SK-N-SH (cell line): ENCODE measurements around the gene DAB2. TPM values are rescaled to one million over a fixed set of nuclear protein-coding genes. Genes with fewer than 3 reads are reported as not detected.
"Not testable (repeated sequence)": the region's sequence is repeated elsewhere in the genome, so short reads cannot be mapped to it uniquely, and the experiment has no call there.

ENCODE experiments used
- CTCF ChIA-PET: fragments of 300-600, 350-600 bp; formaldehyde crosslinking; extraction: SDS; loops from one replicate; lab custom pipeline; 2021; lab: Yijun Ruan, JAX
- POLR2A ChIA-PET: fragments of 350-600 bp; sonication (Branson Sonifier 250); formaldehyde crosslinking; extraction: SDS; loops from one replicate; lab custom pipeline; 2020; ENCODE audit warnings: antibody characterized with exemption, inconsistent platforms; lab: Yijun Ruan, JAX
- DNase-seq: peaks from one replicate; pipeline ENCODE4 v3.0.0; 2012
- H2AFZ ChIP-seq: fragments of 200-600 bp; sonication (generic); 2 replicates; pipeline ENCODE4 v1.8.1; 2016; ENCODE audit warnings: antibody characterized with exemption, mild to moderate bottlenecking, low read depth
- H3F3A ChIP-seq: fragments of 200-600 bp; sonication (generic); replicated peaks from 2 replicates; pipeline ENCODE3; 2016; ENCODE audit warnings: antibody characterized with exemption, mild to moderate bottlenecking; ENCODE audit not compliant: insufficient read depth
- H3K27ac ChIP-seq, 2 experiments: fragments of 200-500 bp in 1 of 2; fragments of 200-600 bp in 1 of 2; sonication (Bioruptor generic) in 1 of 2; sonication (generic), shearing (Covaris generic) in 1 of 2; 2 replicates each; pipeline versions ENCODE4 v1.5.1 to v1.6.1; 2014 to 2016; ENCODE audit warnings: low read depth in 2 of 2, inconsistent platforms in 1 of 2, low read length in 1 of 2, mild to moderate bottlenecking in 1 of 2, mixed read lengths in 1 of 2
- H3K27me3 ChIP-seq: fragments of 200-600 bp; sonication (generic), shearing (Covaris generic); 2 replicates; pipeline ENCODE4 v1.6.1; 2016; ENCODE audit warnings: mixed run types; ENCODE audit not compliant: insufficient read depth
- H3K36me3 ChIP-seq, 2 experiments: fragments of 200-500 bp in 1 of 2; fragments of 200-600 bp in 1 of 2; sonication (Bioruptor generic) in 1 of 2; sonication (generic) in 1 of 2; replicated peaks in 1 of 2; 2 replicates each; pipeline versions ENCODE3 to v1.5.1; 2014 to 2016; ENCODE audit warnings: low read length in 1 of 2, mild to moderate bottlenecking in 1 of 2; ENCODE audit not compliant: insufficient read depth in 2 of 2, control insufficient read depth in 1 of 2
- H3K4me1 ChIP-seq, 2 experiments: fragments of 200-500 bp in 1 of 2; fragments of 200-600 bp in 1 of 2; sonication (Bioruptor generic) in 1 of 2; sonication (generic), shearing (Covaris generic) in 1 of 2; 2 replicates each; pipeline versions ENCODE4 v1.5.1 to v1.6.1; 2014 to 2016; ENCODE audit warnings: low read depth in 1 of 2, low read length in 1 of 2, mixed run types in 1 of 2; ENCODE audit not compliant: insufficient read depth in 2 of 2, control insufficient read depth in 1 of 2
- H3K4me2 ChIP-seq: fragments of 200-600 bp; sonication (generic), shearing (Covaris generic); 2 replicates; pipeline ENCODE4 v1.6.1; 2017; ENCODE audit warnings: mixed run types
- H3K4me3 ChIP-seq, 2 experiments: fragments of 200-500 bp in 1 of 2; fragments of 200-600 bp in 1 of 2; sonication (Bioruptor generic) in 1 of 2; sonication (generic), shearing (Covaris generic) in 1 of 2; 2 replicates each; pipeline versions ENCODE4 v1.5.1 to v1.8.1; 2014 to 2016; ENCODE audit warnings: low read depth in 2 of 2, inconsistent platforms in 1 of 2, low read length in 1 of 2, mild to moderate bottlenecking in 1 of 2, mixed read lengths in 1 of 2, moderate library complexity in 1 of 2
- H3K79me2 ChIP-seq: fragments of 200-600 bp; sonication (generic); 2 replicates; pipeline ENCODE4 v1.8.1; 2017; ENCODE audit warnings: mild to moderate bottlenecking; ENCODE audit not compliant: insufficient read depth
- H3K9ac ChIP-seq: fragments of 200-600 bp; sonication (generic); 2 replicates; pipeline ENCODE4 v1.6.1; 2017; ENCODE audit warnings: mixed run types
- H3K9me2 ChIP-seq: fragments of 200-600 bp; sonication (generic); 2 replicates; pipeline ENCODE4 v1.6.1; 2017; ENCODE audit warnings: mixed run types
- H3K9me3 ChIP-seq: fragments of 200-600 bp; sonication (generic); 2 replicates; pipeline ENCODE4 v1.6.1; 2017; ENCODE audit warnings: mixed run types, mild to moderate bottlenecking, moderate library complexity
- H4K20me1 ChIP-seq: fragments of 200-600 bp; sonication (generic); 2 replicates; pipeline ENCODE4 v1.6.1; 2017; ENCODE audit warnings: mild to moderate bottlenecking, mixed run types; ENCODE audit not compliant: insufficient read depth
- CHD2 ChIP-seq: fragments of 150-350 bp; IDR thresholded peaks from 2 replicates; pipeline ENCODE4 v1.6.1; 2018; ENCODE audit warnings: low read length; ENCODE audit not compliant: partially characterized antibody
- CTCF ChIP-seq: fragments of 200-600 bp; sonication (generic); IDR thresholded peaks from 2 replicates; pipeline ENCODE4 v1.6.1; 2017; ENCODE audit warnings: antibody characterized with exemption, mild to moderate bottlenecking, moderate library complexity
- ELF1 ChIP-seq: IDR thresholded peaks from 2 replicates; pipeline ENCODE4 v1.4.0; 2012
- EZH2phosphoT487 ChIP-seq: fragments of 200-600 bp; sonication (generic); IDR thresholded peaks from 2 replicates; pipeline ENCODE4 v1.6.1; 2017; ENCODE audit warnings: low read depth, mixed run types, mild to moderate bottlenecking, antibody characterized with exemption, moderate library complexity, borderline replicate concordance
- FOXM1 ChIP-seq: IDR thresholded peaks from 2 replicates; pipeline ENCODE4 v1.4.0; 2012; ENCODE audit warnings: low read depth, mild to moderate bottlenecking
- GATA2 ChIP-seq: sonication (generic); formaldehyde crosslinking; IDR thresholded peaks from 2 replicates; pipeline ENCODE4 v1.5.0; 2020; ENCODE audit warnings: mild to moderate bottlenecking, missing genetic modification reagents
- JUND ChIP-seq: IDR thresholded peaks from 2 replicates; pipeline ENCODE4 v1.4.0; 2012
- MXI1 ChIP-seq: IDR thresholded peaks from 2 replicates; pipeline ENCODE4 v1.6.1; 2012; ENCODE audit warnings: mild to moderate bottlenecking, low read depth, low read length, improper control_type of control experiment
- SIN3A ChIP-seq: IDR thresholded peaks from 2 replicates; pipeline ENCODE4 v1.6.1; 2012; ENCODE audit warnings: low read depth, mild to moderate bottlenecking, low read length, moderate library complexity, borderline replicate concordance
- TCF12 ChIP-seq: IDR thresholded peaks from 2 replicates; pipeline ENCODE4 v1.4.0; 2012
- TEAD4 ChIP-seq: IDR thresholded peaks from 2 replicates; pipeline ENCODE4 v1.4.0; 2012; ENCODE audit warnings: mild to moderate bottlenecking, borderline replicate concordance; ENCODE audit not compliant: insufficient read depth
- USF2 ChIP-seq: fragments of 150-350 bp; IDR thresholded peaks from 2 replicates; pipeline ENCODE4 v1.6.1; 2017; ENCODE audit warnings: antibody characterized with exemption, low read length, low read depth, borderline replicate concordance
- WGBS: methylation state at CpG from one replicate; pipeline ENCODE4 v1.1.6; 2017; ENCODE audit warnings: low lambda C conversion rate; 5-methylcytosine and 5-hydroxymethylcytosine counted together
- polyA plus RNA-seq, 3 experiments: library from polyadenylated mRNA; depleted of rRNA; stranded (reverse); fragments of >200 nt; gene quantifications; 2 replicates each; pipeline ENCODE4 v1.2.3, GENCODE V29; 2012

Gene DAB2
- polyA plus RNA-seq, 1 of the 3 experiments (the other 2 are of a cell fraction): 23.7 TPM

GRCh38 chr5:39337252-39337915, 87.4 kb downstream of the DAB2 start:
- ChIA-PET CTCF (no interaction called here), POLR2A (no interaction called here)
- WGBS: 0% methylated on average over 1 of the region's 1 CpG

GRCh38 chr5:39334296-39334695, 90.5 kb downstream of the DAB2 start:
- POLR2A ChIA-PET, H3K4me3 ChIP-seq, H3K4me1 ChIP-seq, H3K79me2 ChIP-seq, H3K9me3 ChIP-seq, CTCF ChIA-PET, H3K9me2 ChIP-seq, DNase-seq, H3K27me3 ChIP-seq, H3K27ac ChIP-seq, H4K20me1 ChIP-seq, H3K36me3 ChIP-seq, H3K4me2 ChIP-seq, H3F3A ChIP-seq, H2AFZ ChIP-seq, H3K9ac ChIP-seq: not testable (repeated sequence)
- no CpG with 5 or more reads among the region's 27 CpGs for WGBS

More at GRCh38 chr5:39337252-39337915, 87.4 kb downstream of the DAB2 start:
- DNase-seq: no peak
- no peaks in the 10 kb centered on the region for H3K36me3 ChIP-seq
- no peak overlapping the region for H3K9ac ChIP-seq
- H3F3A ChIP-seq: no peaks in the 10 kb centered on the region
- no peak for TF ChIP-seq JUND
- TF ChIP-seq ELF1: no peak
- no peak for TF ChIP-seq FOXM1
- no peak for TF ChIP-seq CTCF
- TF ChIP-seq GATA2: no peak
- TF ChIP-seq TCF12: no peak
- no peak for TF ChIP-seq TEAD4
- TF ChIP-seq, all 33 proteins: peak for 0
- H2AFZ ChIP-seq: no peak overlapping the region
- no peaks in the 10 kb centered on the region for H3K9me2 ChIP-seq
- H3K4me2 ChIP-seq: no peak overlapping the region
- no peaks in the 10 kb centered on the region for H3K79me2 ChIP-seq
- H4K20me1 ChIP-seq: no peaks in the 10 kb centered on the region
- peaks cover 8% of the 10 kb centered on the region; the same call in 1 of the 2 replicates for H3K27me3 ChIP-seq
- H3K4me3 ChIP-seq: no peak overlapping the region
- no peaks in the 10 kb centered on the region for H3K4me1 ChIP-seq
- H3K9me3 ChIP-seq: no peaks in the 10 kb centered on the region
- no peak overlapping the region for H3K27ac ChIP-seq

- Histone ChIP-seq H3K4me2 (no peak overlapping the region), H3K36me3 (no peaks in the 10 kb centered on the region), H3K27ac (no peak overlapping the region), H4K20me1 (no peaks in the 10 kb centered on the region), H3K9me3 (no peaks in the 10 kb centered on the region), H2AFZ (no peak overlapping the region), H3F3A (no peaks in the 10 kb centered on the region), H3K4me3 (no peak overlapping the region), H3K79me2 (no peaks in the 10 kb centered on the region), H3K9ac (no peak overlapping the region), H3K27me3 (no peaks in the 10 kb centered on the region; the same call in 1 of the 2 replicates), H3K9me2 (no peaks in the 10 kb centered on the region), H3K4me1 (no peaks in the 10 kb centered on the region)
- TF ChIP-seq CHD2 (no peak), MXI1 (no peak), EZH2phosphoT487 (no peak), USF2 (no peak), SIN3A (no peak)
- ChIA-PET CTCF (no interaction called here), POLR2A (no interaction called here)
- WGBS: 11% methylated on average over 1 of the region's 1 CpG
- DNase-seq: no peak
Measured at GRCh38 chr5:39333104-39333503, 91.7 kb downstream of the DAB2 start.
